Measurements from ENCODE around the gene SGCG. TPM values are rescaled to one million over a fixed set of nuclear protein-coding genes. Genes with fewer than 3 reads are reported as not detected.

The SGCG gene
- polyA plus RNA-seq, 1 of the 3 experiments (the other 2 are of a cell fraction) = not detected

- POLR2A ChIA-PET = no interaction called here
Measured at GRCh38 chr13:23146006-23146405, 34.8 kb upstream of the SGCG start.

DNA sequence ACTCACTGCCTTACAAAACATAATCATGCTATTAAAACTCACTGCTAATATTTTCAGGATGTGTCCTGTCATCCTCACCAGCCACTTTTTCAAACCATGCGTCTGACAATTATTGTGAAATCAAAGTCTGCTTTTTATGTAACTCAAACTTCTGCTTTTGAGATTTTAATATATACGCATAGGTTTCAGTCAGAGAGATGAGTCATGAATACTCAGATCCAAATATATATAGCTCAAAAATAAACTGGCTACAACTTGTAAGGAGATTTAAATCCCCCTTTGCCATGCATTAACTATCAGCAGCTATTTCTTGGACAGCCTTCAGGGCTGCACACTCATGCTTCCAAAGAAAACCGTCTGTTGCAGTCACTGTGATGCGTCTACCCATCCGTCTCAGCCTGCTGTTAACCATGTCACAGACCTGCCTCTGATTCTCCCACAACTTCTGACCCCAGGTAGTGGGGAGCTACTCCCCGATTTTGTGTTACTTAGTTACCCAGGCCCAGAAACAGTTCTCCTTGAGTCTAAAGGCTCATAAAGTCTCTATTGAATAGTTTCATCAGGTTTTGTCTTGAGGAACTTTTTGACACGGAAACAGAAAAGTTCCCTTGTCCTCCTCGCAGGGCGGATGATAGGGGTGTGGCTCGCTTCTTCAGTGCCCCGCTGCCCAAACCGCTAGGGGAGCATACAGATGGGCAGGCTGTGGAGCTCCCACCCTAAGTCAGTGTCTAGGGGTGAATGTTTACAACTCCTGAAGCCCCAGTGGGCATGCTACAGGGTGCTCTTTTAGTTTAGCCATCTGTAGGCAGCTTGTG lies 33.8 kb upstream of the SGCG start:
- H2AFZ ChIP-seq (ENCODE audit: low read depth) = no peak overlapping the region
- H3K9me3 ChIP-seq = no peaks in the 10 kb centered on the region
- no peak overlapping the region for H3K4me2 ChIP-seq
- no peaks in the 10 kb centered on the region; the same call in 1 of the 2 replicates for H3K27me3 ChIP-seq (ENCODE audit: insufficient read depth)
- no peaks in the 10 kb centered on the region for H3K36me3 ChIP-seq (replicated peaks in 1 of 2; ENCODE audit: control insufficient read depth in 1 of 2, insufficient read depth in 2 of 2, low read length in 1 of 2)
- no peaks in the 10 kb centered on the region for H3F3A ChIP-seq (replicated peaks; ENCODE audit: insufficient read depth)
- H3K4me1 ChIP-seq (ENCODE audit: control insufficient read depth in 1 of 2, insufficient read depth in 2 of 2, low read depth in 1 of 2, low read length in 1 of 2) = no peaks in the 10 kb centered on the region
- CTCF ChIA-PET = interaction anchor here (1.3 kb wide), 1 partner anchor 13 kb away, joined by 3 read pairs; no protein-coding TSS in a partner anchor
- WGBS (ENCODE audit: low lambda C conversion rate) = 20% methylated on average over 12 of the region's 12 CpGs
- no peak overlapping the region for H3K27ac ChIP-seq (ENCODE audit: low read depth in 2 of 2, low read length in 1 of 2)
- no peak overlapping the region for H3K4me3 ChIP-seq (ENCODE audit: low read depth in 2 of 2, low read length in 1 of 2)
- no peaks in the 10 kb centered on the region for H4K20me1 ChIP-seq (ENCODE audit: insufficient read depth)
- POLR2A ChIA-PET = no interaction called here
- no peak for DNase-seq
- no peaks in the 10 kb centered on the region for H3K9me2 ChIP-seq
- no peaks in the 10 kb centered on the region for H3K79me2 ChIP-seq (ENCODE audit: insufficient read depth)
- TF ChIP-seq EP300 (IDR thresholded peaks at IDR 0.05; ENCODE audit: borderline replicate concordance in 1 of 2, low read depth in 1 of 2, low read length in 1 of 2) (no peak), CHD2 (IDR thresholded peaks at IDR 0.05; ENCODE audit: low read length, partially characterized antibody) (no peak), FOSL2 (IDR thresholded peaks at IDR 0.05; ENCODE audit: borderline replicate concordance, low read depth) (no peak), POLR2AphosphoS5 (IDR thresholded peaks at IDR 0.05; ENCODE audit: low read depth, low read length) (no peak), RFX5 (IDR thresholded peaks at IDR 0.05; ENCODE audit: low read length) (no peak), NRF1 (IDR thresholded peaks at IDR 0.05; ENCODE audit: low read depth, low read length) (no peak), TEAD4 (IDR thresholded peaks at IDR 0.05; ENCODE audit: borderline replicate concordance, insufficient read depth) (no peak), RXRA (IDR thresholded peaks at IDR 0.05; ENCODE audit: borderline replicate concordance, low read depth) (no peak), NFIC (IDR thresholded peaks at IDR 0.05; ENCODE audit: borderline replicate concordance) (no peak), JUND (IDR thresholded peaks at IDR 0.05) (no peak), TAF1 (IDR thresholded peaks at IDR 0.05; ENCODE audit: borderline replicate concordance, low read depth, low read length) (no peak), SMC3 (IDR thresholded peaks at IDR 0.05; ENCODE audit: low read depth, low read length) (no peak), RCOR1 (IDR thresholded peaks at IDR 0.05; ENCODE audit: low read length) (no peak), FOXJ3 (CRISPR knock-in tag; IDR thresholded peaks at IDR 0.05) (no peak), GABPA (IDR thresholded peaks at IDR 0.05; ENCODE audit: low read depth) (no peak)
- TF ChIP-seq, protein P1, sequence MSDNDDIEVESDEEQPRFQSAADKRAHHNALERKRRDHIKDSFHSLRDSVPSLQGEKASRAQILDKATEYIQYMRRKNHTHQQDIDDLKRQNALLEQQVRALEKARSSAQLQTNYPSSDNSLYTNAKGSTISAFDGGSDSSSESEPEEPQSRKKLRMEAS (IDR thresholded peaks at IDR 0.05; ENCODE audit: low read depth) = no peak
- TF ChIP-seq, protein P2, sequence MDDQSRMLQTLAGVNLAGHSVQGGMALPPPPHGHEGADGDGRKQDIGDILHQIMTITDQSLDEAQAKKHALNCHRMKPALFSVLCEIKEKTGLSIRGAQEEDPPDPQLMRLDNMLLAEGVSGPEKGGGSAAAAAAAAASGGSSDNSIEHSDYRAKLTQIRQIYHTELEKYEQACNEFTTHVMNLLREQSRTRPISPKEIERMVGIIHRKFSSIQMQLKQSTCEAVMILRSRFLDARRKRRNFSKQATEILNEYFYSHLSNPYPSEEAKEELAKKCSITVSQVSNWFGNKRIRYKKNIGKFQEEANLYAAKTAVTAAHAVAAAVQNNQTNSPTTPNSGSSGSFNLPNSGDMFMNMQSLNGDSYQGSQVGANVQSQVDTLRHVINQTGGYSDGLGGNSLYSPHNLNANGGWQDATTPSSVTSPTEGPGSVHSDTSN (IDR thresholded peaks at IDR 0.05) = no peak
- no peak overlapping the region for H3K9ac ChIP-seq

More at GRCh38 chr13:23146006-23146405, 34.8 kb upstream of the SGCG start:
- H3K4me2 ChIP-seq = no peak overlapping the region
- no peaks in the 10 kb centered on the region for H3F3A ChIP-seq (replicated peaks; ENCODE audit: insufficient read depth)
- no peak overlapping the region for H3K27ac ChIP-seq (ENCODE audit: low read depth in 2 of 2, low read length in 1 of 2)
- no peaks in the 10 kb centered on the region for H3K9me3 ChIP-seq
- H3K79me2 ChIP-seq (ENCODE audit: insufficient read depth) = no peaks in the 10 kb centered on the region
- 12% methylated on average over 5 of the region's 5 CpGs for WGBS (ENCODE audit: low lambda C conversion rate)
- H3K4me1 ChIP-seq (ENCODE audit: control insufficient read depth in 1 of 2, insufficient read depth in 2 of 2, low read depth in 1 of 2, low read length in 1 of 2) = no peaks in the 10 kb centered on the region
- no peak for DNase-seq
- H3K36me3 ChIP-seq (replicated peaks in 1 of 2; ENCODE audit: control insufficient read depth in 1 of 2, insufficient read depth in 2 of 2, low read length in 1 of 2) = no peaks in the 10 kb centered on the region
- H2AFZ ChIP-seq (ENCODE audit: low read depth) = no peak overlapping the region
- TF ChIP-seq GATA2 (CRISPR knock-in tag; IDR thresholded peaks at IDR 0.05) (no peak), GABPA (IDR thresholded peaks at IDR 0.05; ENCODE audit: low read depth) (no peak), FOSL2 (IDR thresholded peaks at IDR 0.05; ENCODE audit: borderline replicate concordance, low read depth) (no peak)
- no peak overlapping the region for H3K9ac ChIP-seq
- no peaks in the 10 kb centered on the region for H3K9me2 ChIP-seq
- CTCF ChIA-PET = no interaction called here
- no peaks in the 10 kb centered on the region; the same call in 1 of the 2 replicates for H3K27me3 ChIP-seq (ENCODE audit: insufficient read depth)
- no peaks in the 10 kb centered on the region for H4K20me1 ChIP-seq (ENCODE audit: insufficient read depth)
- H3K4me3 ChIP-seq (ENCODE audit: low read depth in 2 of 2, low read length in 1 of 2) = no peak overlapping the region
